Tibial artery (tissue), 4 donors: ENCODE data around the gene DYNC1H1.

Source experiments
- DNase-seq, 2 donors: peaks; one replicate each; pipeline ENCODE4 v3.0.0-alpha.2; 2019
- H3K27ac ChIP-seq, 2 donors: fragments of 200-600 bp; sonication (generic) in 1 of 2; 1 replicate in 1 of 2; 2 replicates in 1 of 2; pipeline ENCODE4 v1.5.1; 2018 to 2019; ENCODE audit warnings: mild to moderate bottlenecking in 1 of 2
- H3K27me3 ChIP-seq, 2 donors: fragments of 200-600 bp; sonication (generic) in 1 of 2; one replicate each; pipeline versions ENCODE4 v1.5.1 to v1.6.0; 2016 to 2019
- H3K36me3 ChIP-seq, 3 donors: fragments of 200-600 bp; sonication (generic) in 2 of 3; one replicate each; pipeline ENCODE4 v1.5.1; 2016 to 2019; ENCODE audit warnings: mild to moderate bottlenecking in 2 of 3
- H3K4me1 ChIP-seq, 4 donors: fragments of 200-600 bp; sonication (generic) in 2 of 4; 1 replicate in 3 of 4; 2 replicates in 1 of 4; pipeline ENCODE4 v1.5.1; 2016 to 2019
- H3K4me3 ChIP-seq, 2 donors: fragments of 200-600 bp; sonication (generic) in 1 of 2; 1 replicate in 1 of 2; 2 replicates in 1 of 2; pipeline ENCODE4 v1.5.1; 2018 to 2019; ENCODE audit warnings: mild to moderate bottlenecking in 2 of 2
- H3K9me3 ChIP-seq, 3 donors: fragments of 200-600 bp; sonication (generic) in 1 of 3; one replicate each; pipeline ENCODE4 v1.5.1; 2016 to 2019
- intact Hi-C: fragments of 100-400 bp; cut with DNase I; formaldehyde crosslinking; loops from one replicate; pipeline ENCODE4 v1.15.0; 2023; ENCODE audit warnings: low total_unique reads
- TF ChIP-seq, protein P1 (sequence below), 2 experiments: fragments of 200-600 bp in 1 of 2; fragments of 450-650 bp in 1 of 2; IDR thresholded peaks; one replicate each; pipeline ENCODE4 v1.5.1; 2017 to 2019; ENCODE audit warnings: antibody characterized with exemption in 2 of 2, mild to moderate bottlenecking in 1 of 2, moderate library complexity in 1 of 2

The DYNC1H1 gene

DNA sequence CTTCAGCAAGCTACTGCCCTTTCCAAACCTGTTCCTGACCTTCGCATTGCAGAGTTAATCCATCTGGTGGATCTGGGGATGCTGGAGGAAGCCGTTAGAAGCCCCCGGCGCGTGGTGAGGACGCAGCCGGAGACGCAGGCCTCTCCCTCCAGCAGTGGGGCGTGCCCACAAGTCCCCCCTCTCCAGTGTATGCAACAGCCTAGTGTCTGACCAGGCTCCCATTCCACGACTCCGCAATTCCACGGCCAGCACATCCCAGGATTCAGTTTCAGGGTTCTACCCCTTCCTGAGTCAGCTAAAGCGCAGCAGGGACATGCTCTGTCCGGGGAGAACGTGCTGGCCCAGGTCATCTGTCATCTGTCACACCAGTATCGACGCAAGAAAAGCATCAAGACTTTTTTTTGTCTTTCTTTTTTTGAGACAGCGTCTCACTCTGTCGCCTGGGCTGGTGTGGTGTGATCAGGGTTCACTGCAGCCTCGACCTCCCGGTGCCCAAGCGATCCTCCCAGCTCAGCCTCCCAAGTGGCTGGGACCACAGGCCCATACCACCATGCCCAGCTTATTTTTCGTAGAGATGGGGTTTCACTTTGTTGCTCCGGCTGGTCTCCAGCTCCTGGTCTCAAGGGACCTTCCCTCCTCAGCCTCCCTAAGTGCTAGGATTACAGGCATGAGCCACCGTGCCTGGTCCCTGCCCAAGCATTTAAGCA lies 8.0 kb upstream of the DYNC1H1 start:
- no peak overlapping the region for H3K27ac ChIP-seq
- H3K27me3 ChIP-seq: no peaks in the 10 kb centered on the region
- peak in 1 of 2 donors; percentile 54 for DNase-seq
- no peaks in the 10 kb centered on the region for H3K36me3 ChIP-seq
- intact Hi-C loops: no loop called here
- H3K4me3 ChIP-seq: no peak overlapping the region
- H3K9me3 ChIP-seq: no peaks in the 10 kb centered on the region
- H3K4me1 ChIP-seq: peaks cover 0 to 7% (median under 1%) of the 10 kb centered on the region in 4 donors
- TF ChIP-seq, protein P1, sequence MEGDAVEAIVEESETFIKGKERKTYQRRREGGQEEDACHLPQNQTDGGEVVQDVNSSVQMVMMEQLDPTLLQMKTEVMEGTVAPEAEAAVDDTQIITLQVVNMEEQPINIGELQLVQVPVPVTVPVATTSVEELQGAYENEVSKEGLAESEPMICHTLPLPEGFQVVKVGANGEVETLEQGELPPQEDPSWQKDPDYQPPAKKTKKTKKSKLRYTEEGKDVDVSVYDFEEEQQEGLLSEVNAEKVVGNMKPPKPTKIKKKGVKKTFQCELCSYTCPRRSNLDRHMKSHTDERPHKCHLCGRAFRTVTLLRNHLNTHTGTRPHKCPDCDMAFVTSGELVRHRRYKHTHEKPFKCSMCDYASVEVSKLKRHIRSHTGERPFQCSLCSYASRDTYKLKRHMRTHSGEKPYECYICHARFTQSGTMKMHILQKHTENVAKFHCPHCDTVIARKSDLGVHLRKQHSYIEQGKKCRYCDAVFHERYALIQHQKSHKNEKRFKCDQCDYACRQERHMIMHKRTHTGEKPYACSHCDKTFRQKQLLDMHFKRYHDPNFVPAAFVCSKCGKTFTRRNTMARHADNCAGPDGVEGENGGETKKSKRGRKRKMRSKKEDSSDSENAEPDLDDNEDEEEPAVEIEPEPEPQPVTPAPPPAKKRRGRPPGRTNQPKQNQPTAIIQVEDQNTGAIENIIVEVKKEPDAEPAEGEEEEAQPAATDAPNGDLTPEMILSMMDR (IDR thresholded peaks at IDR 0.05): no peak

DNA sequence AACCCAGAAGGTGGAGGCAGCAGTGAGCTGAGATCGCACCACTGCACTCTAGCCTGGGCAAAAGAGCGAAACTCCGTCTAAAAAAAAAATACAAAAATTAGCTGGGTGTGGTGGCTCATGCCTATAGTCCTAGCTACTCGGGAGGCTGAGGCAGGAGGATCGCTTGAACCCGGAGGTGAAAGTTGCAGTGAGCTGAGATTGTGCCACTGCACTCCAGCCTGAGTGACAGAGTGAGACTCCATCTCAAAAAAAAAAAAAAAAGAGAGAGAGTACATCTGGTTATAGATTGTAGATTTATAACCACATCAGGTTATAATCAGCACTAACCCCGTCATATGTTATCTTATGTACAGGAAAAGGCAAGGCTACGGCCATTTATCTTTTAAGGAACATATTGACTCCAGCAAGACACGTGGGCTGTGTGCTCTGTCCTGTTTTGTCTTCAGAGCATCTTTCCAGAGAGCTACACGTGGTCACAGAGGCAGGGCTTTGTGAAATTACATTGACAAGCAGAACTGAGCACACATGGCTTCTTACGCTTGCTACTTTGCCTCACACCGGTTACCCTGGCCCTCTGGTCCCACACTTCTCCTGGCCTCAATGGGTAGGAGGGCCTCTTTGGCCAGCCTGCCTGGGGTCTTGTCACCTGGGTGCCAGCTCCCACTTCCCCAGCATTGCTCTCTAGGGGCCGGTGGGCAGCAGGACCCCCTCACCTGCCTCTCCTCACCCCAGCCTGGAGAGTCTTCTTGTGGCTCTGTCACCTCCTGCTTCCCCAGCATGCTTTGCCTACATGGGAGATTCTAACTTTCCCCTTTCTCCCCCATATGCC lies 6.8 kb upstream of the DYNC1H1 start:
- H3K4me3 ChIP-seq: no peak overlapping the region
- H3K4me1 ChIP-seq: peaks cover 0 to 18% (median 1%) of the 10 kb centered on the region in 4 donors
- H3K9me3 ChIP-seq: no peaks in the 10 kb centered on the region
- TF ChIP-seq, protein P1 (IDR thresholded peaks at IDR 0.05): no peak
- DNase-seq: peak in 1 of 2 donors; percentile 45
- H3K27ac ChIP-seq: no peak overlapping the region
- no peaks in the 10 kb centered on the region for H3K27me3 ChIP-seq
- intact Hi-C loops: no loop called here
- H3K36me3 ChIP-seq: no peaks in the 10 kb centered on the region

DNA sequence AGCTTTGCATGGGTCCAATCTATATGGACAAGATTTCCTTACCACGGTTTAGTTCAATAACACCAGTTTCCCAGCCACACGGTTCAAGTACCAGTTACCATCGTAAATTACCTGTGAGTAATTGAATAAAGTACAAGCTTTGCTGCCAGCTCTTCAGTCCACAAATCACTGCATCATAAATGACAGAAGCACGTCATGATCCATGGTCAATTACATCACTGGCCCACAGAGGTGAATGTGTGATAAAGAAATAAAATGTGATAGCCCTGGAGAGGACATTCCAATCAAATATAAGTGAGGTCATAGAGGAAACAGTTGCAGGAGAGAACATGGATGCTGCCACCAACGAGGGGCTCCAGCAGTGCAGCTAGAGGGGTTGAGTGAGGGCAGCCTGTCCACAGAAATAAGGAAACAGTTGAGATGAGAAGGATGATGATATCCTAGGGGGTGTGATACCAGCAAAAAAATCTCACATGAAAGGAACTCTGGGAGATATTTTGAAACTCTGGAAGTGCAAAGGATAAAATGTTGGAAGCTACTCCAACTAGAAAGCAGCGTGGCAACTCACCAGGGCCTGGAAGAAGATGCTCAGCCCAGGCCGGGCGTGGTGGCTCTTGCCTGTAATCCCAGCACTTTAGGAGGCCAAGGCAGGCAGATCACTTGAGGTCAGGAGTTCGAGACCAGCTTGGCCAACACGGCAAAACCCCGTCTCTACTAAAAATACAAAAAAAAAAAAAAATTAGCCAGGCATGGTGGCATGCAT lies 5.8 kb upstream of the DYNC1H1 start:
- Histone ChIP-seq H3K4me3 (no peak overlapping the region), H3K27ac (no peak overlapping the region), H3K9me3 (no peaks in the 10 kb centered on the region), H3K27me3 (no peaks in the 10 kb centered on the region), H3K4me1 (peaks cover 0 to 22% (median 2%) of the 10 kb centered on the region in 4 donors), H3K36me3 (no peaks in the 10 kb centered on the region)
- DNase-seq: peak in 1 of 2 donors; percentile 31
- intact Hi-C loops: no loop called here
- TF ChIP-seq, protein P1 (IDR thresholded peaks at IDR 0.05): no peak

DNA sequence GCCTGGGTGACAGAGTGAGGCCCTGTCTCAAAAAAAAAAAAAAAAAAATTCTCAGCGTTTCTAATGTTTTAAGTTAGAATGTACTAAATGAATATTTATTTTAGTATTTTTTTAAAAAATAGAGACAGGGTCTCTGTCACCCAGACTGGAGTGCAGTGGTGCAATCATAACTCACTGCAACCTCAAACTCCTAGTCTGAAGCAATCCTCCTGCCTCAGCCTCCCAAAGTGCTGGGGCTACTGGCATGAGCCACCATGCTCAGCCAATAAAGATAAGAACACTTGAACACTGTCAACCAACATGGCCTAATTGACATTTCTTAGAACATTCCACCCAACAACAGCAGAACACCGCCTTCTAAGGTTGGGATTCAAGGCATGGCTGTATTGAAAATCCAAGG lies 5.1 kb upstream of the DYNC1H1 start:
- intact Hi-C loops: no loop called here
- H3K36me3 ChIP-seq: no peaks in the 10 kb centered on the region
- TF ChIP-seq, protein P1 (IDR thresholded peaks at IDR 0.05): no peak
- no peaks in the 10 kb centered on the region for H3K9me3 ChIP-seq
- H3K4me1 ChIP-seq: peaks cover 0 to 28% (median 4%) of the 10 kb centered on the region in 4 donors
- no peaks in the 10 kb centered on the region for H3K27me3 ChIP-seq
- H3K4me3 ChIP-seq: no peak overlapping the region
- H3K27ac ChIP-seq: no peak overlapping the region
- DNase-seq: peak in 1 of 2 donors; percentile 19

DNA sequence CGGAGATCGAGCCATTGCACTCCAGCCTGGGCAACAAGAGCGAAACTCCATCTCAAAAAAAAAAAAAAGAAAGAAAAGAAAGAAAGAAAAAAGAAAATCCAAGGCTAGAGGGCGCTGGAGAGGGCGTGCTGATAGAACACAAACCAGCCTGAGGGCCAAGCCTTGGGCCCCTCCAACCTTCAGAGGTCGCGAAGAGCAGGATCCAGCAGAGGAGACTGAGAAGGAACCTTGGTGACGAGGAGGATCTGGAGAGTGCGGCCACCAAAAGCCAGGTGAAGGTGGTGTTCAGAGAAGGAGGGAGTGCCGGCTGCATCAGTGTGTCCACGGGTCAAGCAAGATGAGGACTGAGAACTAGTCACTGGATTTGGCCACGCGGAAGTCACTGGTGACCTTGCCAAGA lies 4.1 kb upstream of the DYNC1H1 start:
- DNase-seq: peak in 1 of 2 donors; percentile 62
- Histone ChIP-seq H3K27ac (no peak overlapping the region), H3K36me3 (no peaks in the 10 kb centered on the region), H3K4me1 (peaks cover 0 to 28% (median 4%) of the 10 kb centered on the region in 4 donors), H3K9me3 (no peaks in the 10 kb centered on the region), H3K4me3 (no peak overlapping the region), H3K27me3 (no peaks in the 10 kb centered on the region)
- intact Hi-C loops: loop anchor here (5.0 to 10.0 kb wide), 3 partner anchors 127 to 253 kb away; partner anchors contain the start of genes HSP90AA1 and PPP2R5C
- TF ChIP-seq, protein P1 (IDR thresholded peaks at IDR 0.05): no peak
